AG04450 (cell line): ENCODE data around the gene PSME2. TPM values are rescaled to one million over a fixed set of nuclear protein-coding genes. Genes with fewer than 3 reads are reported as not detected.

ENCODE experiments used
- CTCF ChIA-PET: fragments of 300-600, 350-600 bp; formaldehyde crosslinking; extraction: SDS; loops from one replicate; lab custom pipeline; 2022; ENCODE audit warnings: antibody characterized with exemption, inconsistent platforms; lab: Charles Lee
- POLR2A ChIA-PET: fragments of 350-600 bp; formaldehyde crosslinking; extraction: SDS; loops from one replicate; lab custom pipeline; 2021; ENCODE audit warnings: antibody characterized with exemption, inconsistent platforms; lab: Yijun Ruan, JAX
- DNase-seq: peaks from one replicate; pipeline ENCODE4 v3.0.0-alpha.2; 2011; ENCODE audit warnings: low read depth, low spot score
- H3K27ac ChIP-seq: one replicate; pipeline ENCODE4 v1.5.1; 2012; ENCODE audit warnings: low read depth, low read length, control low read depth
- H3K27me3 ChIP-seq: one replicate; pipeline ENCODE4 v1.6.0; 2012; ENCODE audit warnings: low read length; ENCODE audit not compliant: control insufficient read depth, insufficient read depth
- H3K4me3 ChIP-seq: 2 replicates; pipeline ENCODE4 v1.5.1; 2011; ENCODE audit warnings: mild to moderate bottlenecking, low read depth, low read length, control low read depth
- H3K9me3 ChIP-seq: 2 replicates; pipeline ENCODE4 v1.5.1; 2012; ENCODE audit warnings: low read length; ENCODE audit not compliant: control insufficient read depth, insufficient read depth
- CTCF ChIP-seq: IDR thresholded peaks from 2 replicates; pipeline ENCODE4 v1.5.1; 2011; ENCODE audit warnings: low read depth, low read length, control low read depth, inconsistent platforms
- polyA plus RNA-seq: library from polyadenylated mRNA; depleted of rRNA; stranded (reverse); fragments of >200 nt; gene quantifications from 2 replicates; pipeline ENCODE4 v1.2.3, GENCODE V29; 2011

Gene PSME2
- polyA plus RNA-seq, 1 experiment = 191 TPM

- no peak for TF ChIP-seq CTCF
These were observed 25.2 kb downstream of the PSME2 start for GRCh38 chr14:24121210-24121609.

GRCh38 chr14:24119691-24120090, 26.7 kb downstream of the PSME2 start:
- H3K9me3 ChIP-seq = no peaks in the 10 kb centered on the region
- H3K27me3 ChIP-seq = no peaks in the 10 kb centered on the region
- H3K4me3 ChIP-seq = no peak overlapping the region
- H3K27ac ChIP-seq = no peak overlapping the region
- DNase-seq = no peak
- CTCF ChIA-PET = interaction anchor here (0.9 kb wide), 1 partner anchor 11 kb away, joined by 3 read pairs; no protein-coding TSS in a partner anchor
- POLR2A ChIA-PET = no interaction called here
- TF ChIP-seq CTCF = no peak

More at GRCh38 chr14:24121210-24121609, 25.2 kb downstream of the PSME2 start:
- DNase-seq = no peak
- no peaks in the 10 kb centered on the region for H3K27me3 ChIP-seq
- ChIA-PET POLR2A (no interaction called here), CTCF (interaction anchor here (0.6 to 1.2 kb wide), 2 partner anchors 40 to 63 kb away, joined by 3 read pairs; partner anchors contain the start of gene IRF9)
- no peak overlapping the region for H3K4me3 ChIP-seq
- H3K27ac ChIP-seq = no peak overlapping the region
- no peaks in the 10 kb centered on the region for H3K9me3 ChIP-seq

GRCh38 chr14:24117179-24117578, 29.2 kb downstream of the PSME2 start:
- Histone ChIP-seq H3K9me3 (no peaks in the 10 kb centered on the region), H3K27ac (no peak overlapping the region), H3K4me3 (no peak overlapping the region), H3K27me3 (no peaks in the 10 kb centered on the region)
- ChIA-PET POLR2A (no interaction called here), CTCF (interaction anchor here (2.0 kb wide), 1 partner anchor 9 kb away, joined by 9 read pairs; no protein-coding TSS in a partner anchor)
- TF ChIP-seq CTCF = no peak
- DNase-seq = no peak

- H3K27me3 ChIP-seq = no peaks in the 10 kb centered on the region
- H3K9me3 ChIP-seq = no peaks in the 10 kb centered on the region
- H3K4me3 ChIP-seq = no peak overlapping the region
- ChIA-PET POLR2A (no interaction called here), CTCF (interaction anchor here (1.2 to 1.4 kb wide), 2 partner anchors 45 to 180 kb away, joined by 3 to 5 read pairs; partner anchors contain the start of gene IRF9)
- no peak for TF ChIP-seq CTCF
- DNase-seq = no peak
- no peak overlapping the region for H3K27ac ChIP-seq
These were observed 30.1 kb downstream of the PSME2 start for GRCh38 chr14:24116128-24116814.
